Left ventricle myocardium inferior (tissue), 1 donor: ENCODE results near the gene SLC29A1. TPM values are rescaled to one million over a fixed set of nuclear protein-coding genes. Genes with fewer than 3 reads are reported as not detected.

Source experiments
- DNase-seq: peaks from one replicate; pipeline ENCODE4 v3.0.0-alpha.2; 2020
- H3K27ac ChIP-seq: fragments of 200-600 bp; replicated peaks from 2 replicates; pipeline ENCODE4 v1.8.0; 2021
- H3K27me3 ChIP-seq: fragments of 200-600 bp; 2 replicates; pipeline ENCODE4 v1.8.0; 2021; ENCODE audit warnings: low read depth
- H3K36me3 ChIP-seq: fragments of 200-600 bp; 2 replicates; pipeline ENCODE4 v1.8.0; 2021
- H3K4me1 ChIP-seq: fragments of 200-600 bp; 2 replicates; pipeline ENCODE4 v1.8.0; 2021
- H3K4me3 ChIP-seq: fragments of 200-600 bp; 2 replicates; pipeline ENCODE4 v1.8.0; 2021; ENCODE audit warnings: mild to moderate bottlenecking, moderate library complexity
- H3K9me3 ChIP-seq: fragments of 200-600 bp; replicated peaks from 2 replicates; pipeline ENCODE4 v1.8.0; 2021
- intact Hi-C: fragments of 100-400 bp; cut with micrococcal nuclease; formaldehyde crosslinking; loops from one replicate; pipeline ENCODE4 v1.11.0; 2022
- total RNA-seq: library from RNA; stranded (reverse); fragmentation: NEBNext Ultra II Directional; extraction: Animal tissue kit (Norgen Biotek cat#: 25700); gene quantifications from one replicate; pipeline ENCODE4 v1.2.1, GENCODE V29; 2021
- TF ChIP-seq, protein P1 (sequence below): fragments of 200-600 bp; IDR thresholded peaks from 2 replicates; pipeline ENCODE4 v1.8.0; 2021; ENCODE audit warnings: antibody characterized with exemption, mild to moderate bottlenecking, borderline replicate concordance
- donor health status: DM: no; HTN: yes; CAD: no; lungs with severe emphysema.

The SLC29A1 gene
- total RNA-seq, 1 donor from 2014 or later, result 154 TPM

DNA sequence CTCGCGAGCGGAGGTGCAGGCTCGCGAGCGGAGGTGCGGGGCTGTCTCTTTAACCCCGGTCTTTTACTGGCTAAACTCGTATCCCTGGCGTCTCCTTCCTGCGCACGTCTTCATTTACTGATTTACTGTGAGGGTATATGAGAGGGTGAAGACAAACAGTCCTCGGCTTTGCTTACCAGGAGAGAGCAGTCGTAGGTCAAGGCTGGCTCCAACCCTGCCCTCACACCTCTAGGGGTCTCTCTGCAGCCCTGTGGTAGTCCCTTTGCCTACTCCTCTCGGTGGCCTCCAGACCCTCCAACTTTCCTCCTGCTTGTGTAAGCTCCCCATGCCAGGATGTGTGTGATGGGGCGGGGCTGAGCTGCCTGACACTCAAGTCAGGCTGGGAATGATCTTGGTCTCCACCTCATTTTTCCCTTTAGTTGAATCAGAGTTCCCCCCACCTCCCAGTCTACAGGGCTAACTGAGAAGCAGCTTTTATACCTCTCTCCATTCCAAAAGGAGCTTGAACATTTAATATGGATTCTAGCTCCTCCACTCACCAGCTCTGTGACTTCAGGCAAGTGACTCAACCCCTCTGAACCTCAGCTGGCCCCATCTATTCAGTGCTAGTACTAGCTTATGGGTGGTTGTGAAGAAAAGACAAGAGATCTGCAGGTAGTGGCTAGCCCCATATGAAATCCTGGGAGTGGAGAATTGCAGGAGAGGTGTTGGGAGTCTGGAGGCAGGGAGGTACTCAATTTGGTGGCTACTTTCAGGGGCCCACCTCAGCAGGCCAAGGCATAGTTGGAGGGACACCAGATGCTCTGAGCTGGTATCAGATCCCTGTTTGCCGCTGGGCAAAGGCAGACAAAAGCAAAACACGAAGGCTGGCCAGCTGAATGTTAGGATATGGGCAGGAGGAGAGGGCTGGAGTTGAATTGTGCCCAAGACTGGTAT, 902 bp downstream of the SLC29A1 start:
- peak overlapping the region; percentile 98 for H3K27ac ChIP-seq
- H3K36me3 ChIP-seq, result no peaks in the 10 kb centered on the region
- H3K4me1 ChIP-seq, result peaks cover 98% of the 10 kb centered on the region
- H3K27me3 ChIP-seq, result no peaks in the 10 kb centered on the region
- DNase-seq, result no peak
- peak overlapping the region; percentile 88 for H3K4me3 ChIP-seq
- TF ChIP-seq, protein P1, sequence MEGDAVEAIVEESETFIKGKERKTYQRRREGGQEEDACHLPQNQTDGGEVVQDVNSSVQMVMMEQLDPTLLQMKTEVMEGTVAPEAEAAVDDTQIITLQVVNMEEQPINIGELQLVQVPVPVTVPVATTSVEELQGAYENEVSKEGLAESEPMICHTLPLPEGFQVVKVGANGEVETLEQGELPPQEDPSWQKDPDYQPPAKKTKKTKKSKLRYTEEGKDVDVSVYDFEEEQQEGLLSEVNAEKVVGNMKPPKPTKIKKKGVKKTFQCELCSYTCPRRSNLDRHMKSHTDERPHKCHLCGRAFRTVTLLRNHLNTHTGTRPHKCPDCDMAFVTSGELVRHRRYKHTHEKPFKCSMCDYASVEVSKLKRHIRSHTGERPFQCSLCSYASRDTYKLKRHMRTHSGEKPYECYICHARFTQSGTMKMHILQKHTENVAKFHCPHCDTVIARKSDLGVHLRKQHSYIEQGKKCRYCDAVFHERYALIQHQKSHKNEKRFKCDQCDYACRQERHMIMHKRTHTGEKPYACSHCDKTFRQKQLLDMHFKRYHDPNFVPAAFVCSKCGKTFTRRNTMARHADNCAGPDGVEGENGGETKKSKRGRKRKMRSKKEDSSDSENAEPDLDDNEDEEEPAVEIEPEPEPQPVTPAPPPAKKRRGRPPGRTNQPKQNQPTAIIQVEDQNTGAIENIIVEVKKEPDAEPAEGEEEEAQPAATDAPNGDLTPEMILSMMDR, result no peak
- H3K9me3 ChIP-seq, result no peaks in the 10 kb centered on the region
- intact Hi-C loops, result no loop called here

DNA sequence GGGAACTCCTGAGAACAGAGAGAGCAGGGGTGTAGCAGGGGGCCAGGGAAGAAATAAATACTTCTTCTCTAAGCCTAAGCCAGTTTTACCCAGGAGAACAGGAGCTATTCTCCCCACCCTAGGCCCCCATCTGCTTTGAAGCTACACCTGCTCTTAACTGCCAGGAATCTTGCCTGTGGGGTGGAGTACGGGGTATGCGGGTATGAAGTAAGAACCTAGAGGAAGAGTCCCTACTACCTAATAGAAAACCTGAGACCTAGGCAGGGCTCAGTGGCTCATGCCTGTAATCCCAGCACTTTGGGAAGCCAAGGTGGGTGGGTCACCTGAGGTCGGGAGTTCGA, 1.5 kb downstream of the SLC29A1 start:
- Histone ChIP-seq H3K27ac (peak overlapping the region; percentile 98), H3K4me3 (peak overlapping the region; percentile 88)
- TF ChIP-seq, protein P1, result no peak

DNA sequence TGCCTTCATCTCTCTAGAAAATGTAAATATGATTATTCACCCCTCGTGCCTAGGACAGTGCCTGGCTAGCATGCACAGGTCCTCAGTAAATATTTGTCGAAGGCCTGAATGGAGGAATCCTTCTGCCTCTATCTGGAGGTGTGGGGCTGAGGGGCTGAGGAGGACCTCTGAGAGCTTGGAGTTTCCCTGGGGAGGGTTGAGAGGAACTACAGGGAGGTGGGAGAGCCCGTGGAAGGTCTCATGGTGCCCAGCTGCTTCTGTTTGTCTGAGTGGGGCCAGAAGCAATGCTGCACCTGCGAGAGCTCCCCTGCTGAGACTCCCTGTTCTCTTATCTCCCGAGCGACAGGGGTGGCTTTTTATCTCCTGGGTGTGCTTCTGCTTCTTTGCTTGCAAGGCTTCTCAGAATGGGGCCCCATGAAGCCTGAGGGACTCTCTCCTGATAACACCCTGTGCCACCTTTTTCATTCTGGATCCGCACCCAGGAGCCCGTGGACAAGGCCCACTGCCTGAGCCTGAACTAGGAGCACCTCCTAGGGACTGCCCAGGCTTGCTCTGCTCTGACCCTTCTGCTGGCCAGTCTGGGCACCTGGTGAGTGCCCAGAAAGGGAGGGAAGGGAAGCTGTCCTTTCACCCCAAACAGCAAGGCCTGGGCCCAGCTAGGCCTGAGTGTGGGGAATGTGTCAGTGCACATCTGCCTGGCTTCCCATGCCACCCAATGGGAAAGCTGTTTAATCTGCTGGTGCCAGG, 2.4 kb downstream of the SLC29A1 start:
- H3K27ac ChIP-seq, result peak overlapping the region; percentile 98
- H3K9me3 ChIP-seq, result no peaks in the 10 kb centered on the region
- TF ChIP-seq, protein P1, result no peak
- peaks cover 13% of the 10 kb centered on the region for H3K36me3 ChIP-seq
- peak overlapping the region; percentile 88 for H3K4me3 ChIP-seq
- H3K27me3 ChIP-seq, result no peaks in the 10 kb centered on the region
- peaks cover 97% of the 10 kb centered on the region for H3K4me1 ChIP-seq
- intact Hi-C loops, result no loop called here
- DNase-seq, result no peak

More for the DNA sequence above, 1.5 kb downstream of the SLC29A1 start:
- H3K9me3 ChIP-seq, result no peaks in the 10 kb centered on the region
- no peaks in the 10 kb centered on the region for H3K27me3 ChIP-seq
- H3K4me1 ChIP-seq, result peaks cover 97% of the 10 kb centered on the region
- no peak for DNase-seq
- peaks cover 5% of the 10 kb centered on the region for H3K36me3 ChIP-seq
- intact Hi-C loops, result no loop called here

DNA sequence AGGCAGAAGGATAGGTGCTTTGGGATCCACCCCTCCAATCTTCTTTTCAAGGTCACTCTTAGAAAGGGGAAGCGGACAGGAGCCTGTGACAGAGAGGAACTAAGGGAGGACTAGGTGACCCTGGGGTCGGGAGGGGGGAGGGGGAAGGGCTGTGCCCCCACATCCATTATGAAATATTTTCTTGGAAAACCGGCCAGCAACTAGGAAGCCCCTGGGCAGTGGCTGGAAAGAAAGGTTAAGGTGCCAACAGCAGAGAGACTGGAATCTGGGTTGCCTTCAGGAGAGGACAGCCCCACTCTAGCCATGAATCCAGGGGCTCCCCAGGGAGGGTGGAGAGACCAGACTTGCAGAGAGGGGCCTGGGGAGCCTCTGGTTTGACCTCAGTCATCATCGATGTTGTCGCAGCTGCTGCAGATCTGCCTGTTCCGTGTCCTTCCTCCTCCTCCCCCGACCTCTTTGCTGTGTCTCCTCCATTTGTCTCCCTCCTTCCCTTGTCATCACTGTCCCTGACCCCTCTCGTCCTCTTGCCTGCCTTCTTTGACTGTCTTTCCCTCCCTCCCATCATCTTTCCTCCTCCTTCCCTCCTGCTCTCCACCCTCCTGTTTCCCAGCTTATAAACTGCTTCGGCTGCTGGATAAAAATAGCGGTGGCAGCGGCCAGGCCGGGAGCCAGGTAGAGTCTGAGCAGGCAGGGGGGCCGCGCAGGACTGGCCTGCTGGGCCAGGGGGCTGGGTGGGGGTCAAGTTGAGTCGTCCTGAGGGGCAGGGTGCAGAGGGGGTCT, 3.2 kb downstream of the SLC29A1 start:
- H3K27ac ChIP-seq, result peak overlapping the region; percentile 98
- peaks cover 97% of the 10 kb centered on the region for H3K4me1 ChIP-seq
- H3K4me3 ChIP-seq, result peak overlapping the region; percentile 88
- intact Hi-C loops, result no loop called here
- DNase-seq, result peak; percentile 64
- H3K27me3 ChIP-seq, result no peaks in the 10 kb centered on the region
- TF ChIP-seq, protein P1, result no peak
- peaks cover 21% of the 10 kb centered on the region for H3K36me3 ChIP-seq
- no peaks in the 10 kb centered on the region for H3K9me3 ChIP-seq

DNA sequence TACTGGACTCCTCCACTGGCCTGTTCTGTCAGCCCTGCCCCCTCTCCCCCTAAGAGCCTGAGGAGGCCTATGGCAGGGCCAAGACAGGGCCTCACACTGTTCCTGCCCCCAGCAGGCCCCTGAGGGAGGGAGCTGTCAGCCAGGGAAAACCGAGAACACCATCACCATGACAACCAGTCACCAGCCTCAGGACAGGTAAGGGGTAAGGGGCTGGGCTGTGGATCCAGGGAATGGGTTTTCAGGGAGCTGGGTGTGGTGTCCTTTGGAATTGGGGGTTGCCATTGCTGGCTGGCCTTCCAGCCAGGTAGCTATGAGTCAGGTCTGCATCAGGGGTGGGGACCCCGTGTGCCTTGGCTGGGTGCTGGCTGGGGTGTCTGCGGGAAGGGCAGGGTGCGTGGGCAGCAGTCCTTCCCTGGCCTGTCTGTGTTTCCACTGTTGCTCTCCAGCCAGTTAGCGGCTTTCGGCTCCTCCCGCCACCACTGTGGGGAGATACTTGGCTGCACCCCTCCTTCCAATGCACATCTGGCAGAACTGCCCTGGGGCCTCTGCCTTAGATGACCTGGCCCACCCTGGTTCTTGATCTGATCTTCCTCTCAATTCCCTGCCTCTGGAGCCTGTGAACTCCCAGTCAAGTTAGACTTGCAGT, 3.9 kb downstream of the SLC29A1 start:
- Histone ChIP-seq H3K4me3 (peak overlapping the region; percentile 88), H3K9me3 (no peaks in the 10 kb centered on the region), H3K27me3 (no peaks in the 10 kb centered on the region), H3K27ac (peak overlapping the region; percentile 98), H3K4me1 (peaks cover 97% of the 10 kb centered on the region), H3K36me3 (peaks cover 28% of the 10 kb centered on the region)
- DNase-seq, result peak; percentile 35
- intact Hi-C loops, result no loop called here
- TF ChIP-seq, protein P1, result no peak
